A673 (cell line): Measurements from ENCODE around the gene SORL1. TPM values are rescaled to one million over a fixed set of nuclear protein-coding genes. Genes with fewer than 3 reads are reported as not detected.

Experiments used
- BruUV-seq: library from RNA; stranded (reverse); fragments of 400-500 nt; replicated peaks from 2 replicates; lab custom pipeline; 2021; lab: Mats Ljungman, UMichigan
- CTCF ChIA-PET: fragments of 300-600 bp; sonication (Branson Sonifier 250); formaldehyde crosslinking; loops from one replicate; lab custom pipeline; 2022; ENCODE audit warnings: antibody characterized with exemption; lab: Charles Lee
- POLR2A ChIA-PET: fragments of 300-600 bp; sonication (Branson Sonifier 250); formaldehyde crosslinking; loops from one replicate; lab custom pipeline; 2022; ENCODE audit warnings: antibody characterized with exemption; ENCODE audit not compliant: low non-redundant PET; lab: Charles Lee
- DNase-seq: peaks from one replicate; pipeline ENCODE4 v3.0.0-alpha.2; 2015; ENCODE audit warnings: low spot score
- H3K27ac ChIP-seq: fragments of 200-600 bp; sonication (generic); 2 replicates; pipeline ENCODE4 v1.5.1; 2016; ENCODE audit warnings: mixed run types, low read depth, mild to moderate bottlenecking, mixed read lengths, antibody characterized with exemption, low read length; ENCODE audit not compliant: poor library complexity, severe bottlenecking
- H3K27me3 ChIP-seq: fragments of 200-600 bp; sonication (generic); replicated peaks from 2 replicates; pipeline ENCODE4 v1.6.1; 2017; ENCODE audit warnings: mixed run types, low read depth, mild to moderate bottlenecking, mixed read lengths, antibody characterized with exemption, low read length; ENCODE audit not compliant: insufficient read depth, poor library complexity
- H3K36me3 ChIP-seq: fragments of 200-600 bp; sonication (generic); 2 replicates; pipeline ENCODE4 v1.6.1; 2016; ENCODE audit warnings: mixed run types, mild to moderate bottlenecking, mixed read lengths, antibody characterized with exemption, low read length; ENCODE audit not compliant: insufficient read depth, poor library complexity, severe bottlenecking
- H3K4me1 ChIP-seq: fragments of 200-600 bp; sonication (generic); 2 replicates; pipeline ENCODE4 v1.6.1; 2017; ENCODE audit warnings: mixed run types, mild to moderate bottlenecking, mixed read lengths, antibody characterized with exemption, low read length; ENCODE audit not compliant: insufficient read depth, poor library complexity, severe bottlenecking
- H3K4me3 ChIP-seq: fragments of 200-600 bp; sonication (generic); 2 replicates; pipeline ENCODE4 v1.5.1; 2016; ENCODE audit warnings: low read depth, mixed run types, mild to moderate bottlenecking, mixed read lengths, low read length; ENCODE audit not compliant: poor library complexity, severe bottlenecking
- H3K9me3 ChIP-seq: fragments of 200-600 bp; sonication (generic); 2 replicates; pipeline ENCODE4 v1.6.1; 2016; ENCODE audit warnings: mixed run types, low read depth, mild to moderate bottlenecking, mixed read lengths, antibody characterized with exemption, low read length; ENCODE audit not compliant: poor library complexity, severe bottlenecking
- EZH2 ChIP-seq: fragments of 200-600 bp; sonication (generic); IDR thresholded peaks from 2 replicates; pipeline ENCODE4 v1.6.1; 2017; ENCODE audit warnings: borderline replicate concordance, low read depth, mild to moderate bottlenecking, mixed read lengths, antibody characterized with exemption, low read length; ENCODE audit not compliant: poor library complexity, severe bottlenecking
- intact Hi-C: fragments of 100-400 bp; cut with micrococcal nuclease; formaldehyde crosslinking; loops from one replicate; pipeline ENCODE4 v1.10.0; 2022; ENCODE audit not compliant: unreplicated experiment
- total RNA-seq: library from RNA; stranded (reverse); gene quantifications from 2 replicates; pipeline ENCODE4 v1.2.3, GENCODE V29; 2021
- TF ChIP-seq, protein P1 (sequence below): fragments of 300-800, 200-600 bp; sonication (generic); conservative IDR thresholded peaks from 2 replicates; pipeline ENCODE4 v1.5.1; 2017; ENCODE audit warnings: low read depth, mild to moderate bottlenecking, antibody characterized with exemption, low read length, moderate library complexity, mixed read lengths

The SORL1 gene
- total RNA-seq, 1 experiment from 2014 or later = 0.95 TPM

DNA sequence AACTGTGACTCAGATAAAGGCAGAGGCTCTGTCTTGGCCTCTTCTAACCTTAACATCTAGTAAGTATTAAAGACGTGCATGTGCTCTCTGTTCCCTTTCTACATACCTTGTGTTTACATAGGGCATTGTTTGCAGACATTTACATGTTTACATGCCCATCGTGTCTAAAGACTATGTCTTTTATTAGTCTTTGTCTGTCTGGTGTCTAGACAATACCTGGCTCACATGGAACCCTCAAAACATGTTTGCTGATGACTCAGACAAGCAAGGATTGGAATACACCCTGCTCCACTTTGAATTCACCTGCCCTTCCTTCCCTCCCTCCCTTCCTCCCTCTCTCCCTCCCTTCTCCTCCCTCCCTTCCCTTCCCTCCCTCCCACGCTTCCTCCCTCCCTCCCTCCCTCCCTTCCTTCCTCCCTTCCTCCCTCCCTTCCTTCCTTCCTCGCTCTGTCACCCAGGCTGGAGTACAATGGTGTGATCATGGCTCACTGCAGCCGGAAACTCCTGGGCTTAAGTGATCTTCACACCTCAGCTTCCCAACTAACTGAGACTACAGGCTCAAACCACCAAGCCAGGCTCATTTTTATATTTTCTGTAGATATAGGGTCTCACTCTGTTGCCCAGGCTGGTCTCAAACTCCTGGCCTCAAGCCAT lies 24.4 kb downstream of the SORL1 start:
- no peak overlapping the region for H3K4me3 ChIP-seq
- H3K27me3 ChIP-seq = no peaks in the 10 kb centered on the region
- no peak for DNase-seq
- intact Hi-C loops = no loop called here
- no peak for TF ChIP-seq EZH2
- TF ChIP-seq, protein P1, sequence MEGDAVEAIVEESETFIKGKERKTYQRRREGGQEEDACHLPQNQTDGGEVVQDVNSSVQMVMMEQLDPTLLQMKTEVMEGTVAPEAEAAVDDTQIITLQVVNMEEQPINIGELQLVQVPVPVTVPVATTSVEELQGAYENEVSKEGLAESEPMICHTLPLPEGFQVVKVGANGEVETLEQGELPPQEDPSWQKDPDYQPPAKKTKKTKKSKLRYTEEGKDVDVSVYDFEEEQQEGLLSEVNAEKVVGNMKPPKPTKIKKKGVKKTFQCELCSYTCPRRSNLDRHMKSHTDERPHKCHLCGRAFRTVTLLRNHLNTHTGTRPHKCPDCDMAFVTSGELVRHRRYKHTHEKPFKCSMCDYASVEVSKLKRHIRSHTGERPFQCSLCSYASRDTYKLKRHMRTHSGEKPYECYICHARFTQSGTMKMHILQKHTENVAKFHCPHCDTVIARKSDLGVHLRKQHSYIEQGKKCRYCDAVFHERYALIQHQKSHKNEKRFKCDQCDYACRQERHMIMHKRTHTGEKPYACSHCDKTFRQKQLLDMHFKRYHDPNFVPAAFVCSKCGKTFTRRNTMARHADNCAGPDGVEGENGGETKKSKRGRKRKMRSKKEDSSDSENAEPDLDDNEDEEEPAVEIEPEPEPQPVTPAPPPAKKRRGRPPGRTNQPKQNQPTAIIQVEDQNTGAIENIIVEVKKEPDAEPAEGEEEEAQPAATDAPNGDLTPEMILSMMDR = no peak
- POLR2A ChIA-PET = no interaction called here
- CTCF ChIA-PET = no interaction called here
- no peak overlapping the region for H3K27ac ChIP-seq
- no peaks in the 10 kb centered on the region for H3K9me3 ChIP-seq
- H3K4me1 ChIP-seq = peaks cover 11% of the 10 kb centered on the region
- no TSS peak for BruUV-seq
- H3K36me3 ChIP-seq = no peaks in the 10 kb centered on the region

DNA sequence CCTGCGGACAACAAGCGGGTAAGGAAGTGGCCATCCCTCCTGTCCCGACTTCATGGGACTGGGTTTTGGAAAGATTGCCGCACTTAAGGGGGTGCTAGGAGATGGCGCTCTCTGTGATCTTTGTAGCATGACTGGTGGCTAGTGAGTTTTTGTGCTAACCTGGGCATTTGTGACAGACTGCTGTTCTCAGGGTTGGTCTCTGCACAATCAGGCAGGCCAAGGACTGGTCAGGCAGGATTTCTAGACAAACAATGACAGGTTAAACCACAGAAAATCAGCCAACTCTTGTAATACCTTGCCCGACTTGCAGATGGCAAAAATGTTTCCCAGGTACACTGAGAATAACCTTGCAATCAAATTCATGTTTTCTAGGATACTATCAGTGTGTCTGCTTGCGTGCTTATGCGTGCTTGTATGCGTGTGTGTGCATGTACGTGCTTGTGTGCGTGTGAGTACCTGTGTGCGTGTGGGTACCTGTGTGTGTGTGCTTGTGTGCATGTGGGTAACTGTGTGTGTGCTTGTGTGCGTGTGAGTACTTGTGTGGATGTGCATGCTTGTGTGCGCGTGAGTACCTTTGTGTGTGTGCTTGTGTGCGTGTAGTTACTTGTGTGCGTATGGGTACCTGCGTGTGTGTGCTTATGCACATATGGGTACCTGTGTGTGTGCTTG lies 26.2 kb downstream of the SORL1 start:
- BruUV-seq = no TSS peak
- intact Hi-C loops = no loop called here
- ChIA-PET CTCF (no interaction called here), POLR2A (no interaction called here)
- no peaks in the 10 kb centered on the region for H3K9me3 ChIP-seq
- H3K4me3 ChIP-seq = no peak overlapping the region
- H3K27ac ChIP-seq = no peak overlapping the region
- TF ChIP-seq EZH2 = no peak
- TF ChIP-seq, protein P1 = no peak
- no peak for DNase-seq
- no peaks in the 10 kb centered on the region for H3K36me3 ChIP-seq
- no peaks in the 10 kb centered on the region for H3K27me3 ChIP-seq
- peaks cover 18% of the 10 kb centered on the region for H3K4me1 ChIP-seq

DNA sequence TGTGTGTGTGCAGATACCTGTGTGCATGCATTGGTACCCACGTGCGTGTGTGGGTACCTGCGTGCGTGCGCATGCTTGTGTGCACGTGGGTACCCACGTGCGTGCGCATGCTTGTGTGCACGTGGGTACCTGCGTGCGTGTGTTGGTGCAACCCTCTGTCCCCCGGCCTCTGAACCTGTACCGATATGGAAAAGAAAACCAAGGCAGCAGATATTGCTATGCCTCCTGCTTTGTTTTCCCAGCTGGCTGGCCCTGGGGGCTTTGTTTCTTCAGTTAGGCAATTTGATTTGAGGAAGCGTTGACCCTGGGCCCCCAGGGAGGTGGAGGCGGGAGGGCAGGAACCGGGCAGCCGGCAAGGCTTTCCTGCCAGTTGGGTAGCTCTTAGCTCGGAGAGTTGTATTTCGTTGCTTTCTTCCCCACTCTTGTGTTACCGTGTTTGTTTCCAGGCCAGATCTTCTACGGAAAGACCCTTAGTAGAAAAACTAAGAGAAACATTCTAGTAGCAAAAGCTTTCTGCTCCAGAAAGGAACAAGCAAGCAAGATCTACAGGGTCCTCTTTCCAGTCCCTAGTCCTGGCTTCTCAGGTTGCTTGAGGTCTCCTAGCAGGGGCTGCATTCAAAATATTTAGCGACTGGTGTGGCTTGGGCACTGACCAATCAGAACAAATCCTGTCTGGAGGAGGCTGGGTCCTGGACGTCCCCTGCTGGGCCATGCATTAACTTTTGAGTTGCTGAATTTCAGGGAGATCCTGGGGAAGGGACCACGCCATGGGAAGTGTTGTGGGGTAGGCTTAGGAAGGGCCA lies 27.0 kb downstream of the SORL1 start:
- H3K27me3 ChIP-seq = no peaks in the 10 kb centered on the region
- H3K36me3 ChIP-seq = no peaks in the 10 kb centered on the region
- TF ChIP-seq, protein P1 = no peak
- no peak for TF ChIP-seq EZH2
- no peak overlapping the region for H3K27ac ChIP-seq
- ChIA-PET CTCF (no interaction called here), POLR2A (no interaction called here)
- no TSS peak for BruUV-seq
- intact Hi-C loops = no loop called here
- peaks cover 18% of the 10 kb centered on the region for H3K4me1 ChIP-seq
- no peaks in the 10 kb centered on the region for H3K9me3 ChIP-seq
- H3K4me3 ChIP-seq = no peak overlapping the region
- DNase-seq = no peak
